D721Med (cell line): Measurements from ENCODE around the gene MCTP2.

ENCODE experiments used
- DNase-seq: peaks from one replicate; pipeline ENCODE4 v3.0.0; 2011; ENCODE audit warnings: low spot score; ENCODE audit not compliant: insufficient read length
- FAIRE-seq: peaks from 2 replicates; lab custom pipeline; 2011; peaks lifted over from hg19 to GRCh38; lab: Jason Lieb, UNC
- TF ChIP-seq, protein P1 (sequence below): IDR thresholded peaks from 2 replicates; pipeline ENCODE4 v1.5.1; 2012; ENCODE audit warnings: mild to moderate bottlenecking, control low read depth; ENCODE audit not compliant: insufficient read depth; ENCODE audit errors: missing control alignments

The MCTP2 gene

GRCh38 chr15:94524565-94524964 is 293.2 kb downstream of the MCTP2 start:
- DNase-seq: no peak
- no peak for FAIRE-seq
- TF ChIP-seq, protein P1, sequence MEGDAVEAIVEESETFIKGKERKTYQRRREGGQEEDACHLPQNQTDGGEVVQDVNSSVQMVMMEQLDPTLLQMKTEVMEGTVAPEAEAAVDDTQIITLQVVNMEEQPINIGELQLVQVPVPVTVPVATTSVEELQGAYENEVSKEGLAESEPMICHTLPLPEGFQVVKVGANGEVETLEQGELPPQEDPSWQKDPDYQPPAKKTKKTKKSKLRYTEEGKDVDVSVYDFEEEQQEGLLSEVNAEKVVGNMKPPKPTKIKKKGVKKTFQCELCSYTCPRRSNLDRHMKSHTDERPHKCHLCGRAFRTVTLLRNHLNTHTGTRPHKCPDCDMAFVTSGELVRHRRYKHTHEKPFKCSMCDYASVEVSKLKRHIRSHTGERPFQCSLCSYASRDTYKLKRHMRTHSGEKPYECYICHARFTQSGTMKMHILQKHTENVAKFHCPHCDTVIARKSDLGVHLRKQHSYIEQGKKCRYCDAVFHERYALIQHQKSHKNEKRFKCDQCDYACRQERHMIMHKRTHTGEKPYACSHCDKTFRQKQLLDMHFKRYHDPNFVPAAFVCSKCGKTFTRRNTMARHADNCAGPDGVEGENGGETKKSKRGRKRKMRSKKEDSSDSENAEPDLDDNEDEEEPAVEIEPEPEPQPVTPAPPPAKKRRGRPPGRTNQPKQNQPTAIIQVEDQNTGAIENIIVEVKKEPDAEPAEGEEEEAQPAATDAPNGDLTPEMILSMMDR: no peak

DNA sequence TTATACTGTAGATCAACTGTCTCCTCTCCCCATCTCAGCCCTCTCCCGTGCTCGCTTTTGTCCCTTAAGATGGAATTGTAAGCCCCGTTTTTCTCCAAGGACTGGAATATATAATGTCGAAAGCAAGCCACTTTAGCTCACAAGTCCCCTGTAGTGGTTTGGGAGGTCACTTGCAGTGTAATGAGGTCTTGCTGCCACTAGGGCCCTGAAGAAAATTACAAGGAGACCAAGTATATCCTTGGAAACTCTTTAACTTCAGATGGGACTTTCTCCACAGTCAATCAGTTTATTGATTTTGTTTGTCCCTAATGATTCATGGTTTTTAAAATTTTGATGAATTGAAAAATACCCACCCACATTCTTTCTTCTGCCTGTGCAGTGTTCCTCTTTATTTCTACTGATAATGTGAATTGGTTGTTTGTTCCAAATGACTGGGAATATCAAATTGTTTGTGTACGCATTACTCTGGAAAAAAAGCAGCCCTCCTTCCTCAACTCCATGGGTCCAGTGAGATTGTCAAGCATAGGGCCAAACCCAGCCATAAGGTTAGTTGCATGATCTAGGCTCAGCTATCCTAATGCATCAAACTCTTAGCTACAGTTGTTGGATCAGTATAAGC is 294.8 kb downstream of the MCTP2 start:
- TF ChIP-seq, protein P1: no peak
- DNase-seq (no peak), FAIRE-seq (no peak)

GRCh38 chr15:94532226-94532625 is 300.9 kb downstream of the MCTP2 start:
- DNase-seq (no peak), FAIRE-seq (no peak)
- TF ChIP-seq, protein P1: no peak
